ENCODE data around the gene MAD2L2.
A peak's percentile ranks its signal among the peaks of the same experiment; 100 is the strongest.

MAD2L2 gene

GRCh38 chr1:11642418-11643017 is 38.4 kb downstream of the MAD2L2 start:
- TF ChIP-seq CTCF (IDR thresholded peaks at IDR 0.05), result peak; percentile 96

GRCh38 chr1:11641776-11642305 is 39.1 kb downstream of the MAD2L2 start:
- TF ChIP-seq CTCF (IDR thresholded peaks at IDR 0.05), result no peak

- TF ChIP-seq CTCF (IDR thresholded peaks at IDR 0.05), result no peak
Measured at GRCh38 chr1:11640944-11641343, 40.0 kb downstream of the MAD2L2 start.

- no peak for TF ChIP-seq CTCF (IDR thresholded peaks at IDR 0.05)
Measured at GRCh38 chr1:11640101-11640500, 40.8 kb downstream of the MAD2L2 start.

GRCh38 chr1:11639372-11639771 is 41.6 kb downstream of the MAD2L2 start:
- TF ChIP-seq CTCF (IDR thresholded peaks at IDR 0.05), result no peak

GRCh38 chr1:11638121-11638520 is 42.8 kb downstream of the MAD2L2 start:
- TF ChIP-seq CTCF (IDR thresholded peaks at IDR 0.05), result no peak

- no peak for TF ChIP-seq CTCF (IDR thresholded peaks at IDR 0.05)
Measured at GRCh38 chr1:11634365-11635192, 46.4 kb downstream of the MAD2L2 start.
